Testis (tissue), 2 donors: Measurements from ENCODE around the gene CDYL.

Experiments used
- CTCF ChIP-seq, 3 experiments: fragments of 450-650 bp in 2 of 3; fragments of 200-600 bp in 1 of 3; sonication (generic) in 1 of 3; IDR thresholded peaks; one replicate each; pipeline ENCODE4 v1.5.1; 2016 to 2019; ENCODE audit warnings: antibody characterized with exemption in 3 of 3, mild to moderate bottlenecking in 2 of 3, moderate library complexity in 1 of 3
- POLR2A ChIP-seq: fragments of 450-650 bp; IDR thresholded peaks from one replicate; pipeline ENCODE4 v1.6.1; 2017; ENCODE audit warnings: antibody characterized with exemption, mild to moderate bottlenecking, moderate library complexity

GRCh38 chr6:4848382-4849068 lies 72.3 kb downstream of the CDYL start:
- TF ChIP-seq CTCF (IDR thresholded peaks at IDR 0.05) (no peak), POLR2A (no peak)
